AG09309 (cell line): ENCODE data around the gene OR4F15.

Experiments
- DNase-seq: peaks from one replicate; pipeline ENCODE4 v3.0.0-alpha.2; 2010; ENCODE audit warnings: low read depth
- H3K4me3 ChIP-seq: 2 replicates; pipeline ENCODE4 v1.5.1; 2011; ENCODE audit warnings: mild to moderate bottlenecking, low read depth, low read length, moderate library complexity; ENCODE audit not compliant: control insufficient read depth
- CTCF ChIP-seq: IDR thresholded peaks from 2 replicates; pipeline ENCODE4 v1.5.1; 2011; ENCODE audit warnings: mild to moderate bottlenecking, low read depth, low read length, inconsistent platforms; ENCODE audit not compliant: insufficient read depth, control insufficient read depth; ENCODE audit errors: missing control alignments

Gene OR4F15

GRCh38 chr15:101827257-101827656 lies 15.3 kb downstream of the OR4F15 start:
- no peak for TF ChIP-seq CTCF
- no peak overlapping the region for H3K4me3 ChIP-seq
- peak; percentile 27 for DNase-seq

- DNase-seq = no peak
- H3K4me3 ChIP-seq = no peak overlapping the region
- no peak for TF ChIP-seq CTCF
These were observed 16.8 kb downstream of the OR4F15 start for GRCh38 chr15:101828774-101829173.

GRCh38 chr15:101841656-101842055 lies 29.7 kb downstream of the OR4F15 start:
- DNase-seq = no peak
- H3K4me3 ChIP-seq = no peak overlapping the region
- no peak for TF ChIP-seq CTCF

GRCh38 chr15:101844916-101845315 lies 32.9 kb downstream of the OR4F15 start:
- H3K4me3 ChIP-seq = no peak overlapping the region
- TF ChIP-seq CTCF = no peak
- no peak for DNase-seq

- TF ChIP-seq CTCF = no peak
- DNase-seq = no peak
- no peak overlapping the region for H3K4me3 ChIP-seq
These were observed 40.4 kb downstream of the OR4F15 start for GRCh38 chr15:101852356-101852755.
